SJCRH30 (cell line): Measurements from ENCODE around the gene TICAM2. TPM values are rescaled to one million over a fixed set of nuclear protein-coding genes. Genes with fewer than 3 reads are reported as not detected.

Experiments used
- DNase-seq, 2 experiments: peaks; one replicate each; pipeline ENCODE4 v3.0.0-alpha.2; 2015 to 2020
- H3K27ac ChIP-seq: fragments of 250-450 bp; sonication (Bioruptor Pico); 2 replicates; pipeline ENCODE4 v1.5.1; 2020; ENCODE audit warnings: mild to moderate bottlenecking, moderate library complexity
- H3K27me3 ChIP-seq: fragments of 250-450 bp; sonication (Bioruptor Pico); 2 replicates; pipeline ENCODE4 v1.5.1; 2020; ENCODE audit warnings: mild to moderate bottlenecking, moderate library complexity
- H3K36me3 ChIP-seq: fragments of 250-450 bp; sonication (Bioruptor Pico); 2 replicates; pipeline ENCODE4 v1.5.1; 2020; ENCODE audit warnings: mild to moderate bottlenecking, moderate library complexity
- H3K4me1 ChIP-seq: fragments of 250-450 bp; sonication (Bioruptor Pico); 2 replicates; pipeline ENCODE4 v1.5.1; 2020; ENCODE audit warnings: mild to moderate bottlenecking, moderate library complexity
- H3K4me3 ChIP-seq: fragments of 250-450 bp; sonication (Bioruptor Pico); 2 replicates; pipeline ENCODE4 v1.5.1; 2020; ENCODE audit warnings: mild to moderate bottlenecking, moderate library complexity
- H3K9me3 ChIP-seq: fragments of 250-450 bp; sonication (Bioruptor Pico); replicated peaks from 2 replicates; pipeline ENCODE4 v1.5.1; 2020; ENCODE audit warnings: mild to moderate bottlenecking, moderate library complexity
- total RNA-seq: library from RNA; depleted of rRNA; stranded (reverse); fragments of >200 nt; shearing (Covaris generic); gene quantifications from 2 replicates; pipeline ENCODE4 v1.2.3, GENCODE V29; 2014; rRNA removed

TICAM2 gene
- total RNA-seq, 1 experiment from 2014 or later, result 0.10 TPM

GRCh38 chr5:115544043-115544435, 58.2 kb downstream of the TICAM2 start:
- peak in 1 of 2 experiments; percentile 62 for DNase-seq
- peaks cover 7% of the 10 kb centered on the region for H3K9me3 ChIP-seq
- peak overlapping the region; percentile 90 for H3K27ac ChIP-seq
- H3K4me3 ChIP-seq, result peak overlapping the region; percentile 96
- H3K27me3 ChIP-seq, result no peaks in the 10 kb centered on the region
- peaks cover 39% of the 10 kb centered on the region for H3K36me3 ChIP-seq
- no peaks in the 10 kb centered on the region for H3K4me1 ChIP-seq

- H3K4me3 ChIP-seq, result peak overlapping the region; percentile 96
- H3K27me3 ChIP-seq, result no peaks in the 10 kb centered on the region
- H3K36me3 ChIP-seq, result peaks cover 44% of the 10 kb centered on the region
- peak overlapping the region; percentile 90 for H3K27ac ChIP-seq
- peaks cover 7% of the 10 kb centered on the region for H3K9me3 ChIP-seq
- H3K4me1 ChIP-seq, result no peaks in the 10 kb centered on the region
- peak; percentile 16 to 41 for DNase-seq
Measured at GRCh38 chr5:115543365-115544042, 58.8 kb downstream of the TICAM2 start.

- Histone ChIP-seq H3K36me3 (peaks cover 51% of the 10 kb centered on the region), H3K27me3 (no peaks in the 10 kb centered on the region), H3K4me3 (peak overlapping the region; percentile 96), H3K9me3 (peaks cover 7% of the 10 kb centered on the region), H3K4me1 (no peaks in the 10 kb centered on the region), H3K27ac (no peak overlapping the region)
- no peak for DNase-seq
Measured at GRCh38 chr5:115542651-115543364, 59.5 kb downstream of the TICAM2 start.

GRCh38 chr5:115542086-115542485, 60.2 kb downstream of the TICAM2 start:
- Histone ChIP-seq H3K27ac (no peak overlapping the region), H3K27me3 (no peaks in the 10 kb centered on the region), H3K4me1 (no peaks in the 10 kb centered on the region), H3K36me3 (peaks cover 54% of the 10 kb centered on the region), H3K9me3 (peaks cover 7% of the 10 kb centered on the region), H3K4me3 (peak overlapping the region; percentile 96)
- no peak for DNase-seq

- peaks cover 58% of the 10 kb centered on the region for H3K36me3 ChIP-seq
- H3K4me1 ChIP-seq, result no peaks in the 10 kb centered on the region
- DNase-seq, result no peak
- peaks cover 7% of the 10 kb centered on the region for H3K9me3 ChIP-seq
- H3K27ac ChIP-seq, result no peak overlapping the region
- H3K27me3 ChIP-seq, result no peaks in the 10 kb centered on the region
- H3K4me3 ChIP-seq, result peak overlapping the region; percentile 96
Measured at GRCh38 chr5:115541611-115542010, 60.7 kb downstream of the TICAM2 start.

- 0 out of 2 replicates have a peak, but pooled peaks cover 5% of the 10 kb centered on the region for H3K4me1 ChIP-seq
- no peaks in the 10 kb centered on the region for H3K9me3 ChIP-seq
- no peak for DNase-seq
- peaks cover 66% of the 10 kb centered on the region for H3K36me3 ChIP-seq
- no peaks in the 10 kb centered on the region for H3K27me3 ChIP-seq
- no peak overlapping the region for H3K4me3 ChIP-seq
- H3K27ac ChIP-seq, result no peak overlapping the region
Measured at GRCh38 chr5:115535479-115536035, 66.7 kb downstream of the TICAM2 start.

GRCh38 chr5:115532517-115532916, 69.8 kb downstream of the TICAM2 start:
- Histone ChIP-seq H3K36me3 (peaks cover 55% of the 10 kb centered on the region), H3K4me3 (no peak overlapping the region), H3K27me3 (no peaks in the 10 kb centered on the region), H3K4me1 (0 out of 2 replicates have a peak, but pooled peaks cover 5% of the 10 kb centered on the region), H3K9me3 (no peaks in the 10 kb centered on the region), H3K27ac (no peak overlapping the region)
- no peak for DNase-seq

- Histone ChIP-seq H3K36me3 (peaks cover 53% of the 10 kb centered on the region), H3K9me3 (no peaks in the 10 kb centered on the region), H3K4me1 (0 out of 2 replicates have a peak, but pooled peaks cover 5% of the 10 kb centered on the region), H3K4me3 (no peak overlapping the region), H3K27ac (no peak overlapping the region), H3K27me3 (no peaks in the 10 kb centered on the region)
- DNase-seq, result no peak
Measured at GRCh38 chr5:115531787-115532367, 70.4 kb downstream of the TICAM2 start.

GRCh38 chr5:115531380-115531779, 70.9 kb downstream of the TICAM2 start:
- H3K4me1 ChIP-seq, result 0 out of 2 replicates have a peak, but pooled peaks cover 5% of the 10 kb centered on the region
- no peak for DNase-seq
- H3K27me3 ChIP-seq, result no peaks in the 10 kb centered on the region
- no peaks in the 10 kb centered on the region for H3K9me3 ChIP-seq
- H3K27ac ChIP-seq, result no peak overlapping the region
- peaks cover 48% of the 10 kb centered on the region for H3K36me3 ChIP-seq
- H3K4me3 ChIP-seq, result no peak overlapping the region

- Histone ChIP-seq H3K36me3 (peaks cover 42% of the 10 kb centered on the region), H3K9me3 (no peaks in the 10 kb centered on the region), H3K4me1 (0 out of 2 replicates have a peak, but pooled peaks cover 5% of the 10 kb centered on the region), H3K4me3 (no peak overlapping the region), H3K27me3 (no peaks in the 10 kb centered on the region), H3K27ac (no peak overlapping the region)
- no peak for DNase-seq
Measured at GRCh38 chr5:115530426-115530825, 71.9 kb downstream of the TICAM2 start.

Other genes with a start within 250 kb of the TICAM2 start
- 16.5 and 17.9 TPM in 2 replicates for gene FEM1C, start 57.7 kb downstream of the TICAM2 start, total RNA-seq
- gene TMED7, start 23.6 kb upstream of the TICAM2 start, total RNA-seq, result 84.5 and 89.3 TPM in 2 replicates
- 0.23 TPM in 1 of 2 replicates, not detected in the other for gene CDO1, start 214.2 kb upstream of the TICAM2 start, total RNA-seq
- gene ATG12, start 239.1 kb upstream of the TICAM2 start, total RNA-seq, result 61.3 and 62.5 TPM in 2 replicates
- gene AP3S1, start 239.5 kb upstream of the TICAM2 start, total RNA-seq, result 139 and 141 TPM in 2 replicates